ENCODE results near the gene PKDCC. TPM values are rescaled to one million over a fixed set of nuclear protein-coding genes. Genes with fewer than 3 reads are reported as not detected.

The PKDCC gene
- total and polyA plus RNA-seq, 10 of the 15 experiments (the other 5 are each of a cell fraction or from before 2014, with no cell fraction given), result 0.13 to 10.2 (median 2.3) TPM

DNA sequence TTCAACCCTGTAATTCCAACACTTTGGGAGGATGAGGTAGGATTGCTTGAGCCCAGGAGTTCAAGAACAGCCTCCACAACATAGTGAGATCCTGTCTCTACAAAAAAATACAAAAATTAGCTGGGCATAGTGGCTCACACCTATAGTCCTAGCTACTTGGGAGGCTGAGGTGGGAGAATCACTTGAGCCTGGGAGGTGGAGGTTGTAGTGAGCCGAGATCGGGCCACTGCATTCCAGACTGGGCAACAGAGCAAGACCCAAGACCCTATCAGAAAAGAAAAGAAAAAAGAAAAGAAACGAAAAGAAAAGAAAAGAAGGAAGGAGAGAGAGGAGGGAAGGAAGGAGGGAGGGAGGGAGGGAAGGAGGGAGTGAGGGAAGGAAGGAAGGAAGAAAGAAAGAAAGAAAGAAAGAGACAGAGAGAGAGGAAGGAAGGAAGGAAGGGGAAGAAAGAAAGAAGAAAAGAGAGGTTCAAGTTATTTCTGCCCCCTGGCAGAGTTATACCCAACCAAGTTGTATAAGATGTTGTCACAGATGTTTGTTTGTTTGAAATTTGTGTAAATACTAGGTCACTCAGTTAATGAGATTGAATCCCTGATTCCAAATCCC lies 3.9 kb upstream of the PKDCC start:
- no peaks in the 10 kb centered on the region for H4K20me1 ChIP-seq (ENCODE audit: control insufficient read depth, insufficient read depth)
- H3K27ac ChIP-seq (ENCODE audit: control insufficient read depth, insufficient read depth), result no peak overlapping the region
- intact Hi-C loops (cut with micrococcal nuclease; ENCODE audit: unreplicated experiment), result no loop called here
- FAIRE-seq, result no peak
- H3K4me2 ChIP-seq (ENCODE audit: control insufficient read depth, insufficient read depth), result no peak overlapping the region
- H3K36me3 ChIP-seq (ENCODE audit: control insufficient read depth in 2 of 2, insufficient read depth in 2 of 2, low read length in 1 of 2), result no peaks in the 10 kb centered on the region
- peaks cover 10 to 13% of the 10 kb centered on the region in 2 experiments for H3K27me3 ChIP-seq (replicated peaks in 1 of 2; ENCODE audit: control insufficient read depth in 2 of 2, insufficient read depth in 2 of 2, low read length in 1 of 2)
- H2AFZ ChIP-seq (ENCODE audit: control insufficient read depth, low read depth, low read length), result no peak overlapping the region
- H3K4me1 ChIP-seq (ENCODE audit: control insufficient read depth, insufficient read depth, low read length), result no peaks in the 10 kb centered on the region
- ChIA-PET RAD21 (ENCODE audit: unreplicated experiment) (no interaction called here), POLR2A (no interaction called here), SMC1A (ENCODE audit: uncharacterized antibody, unreplicated experiment) (no interaction called here), CTCF (no interaction called here)
- H3K9me3 ChIP-seq (replicated peaks; ENCODE audit: control insufficient read depth, insufficient read depth, low read length), result no peaks in the 10 kb centered on the region
- no peak for DNase-seq (ENCODE audit: low read depth, low spot score)
- no peak overlapping the region for H3K9ac ChIP-seq (ENCODE audit: control insufficient read depth, insufficient read depth, low read length)
- no TSS peak for BruUV-seq (replicated peaks)
- TF ChIP-seq NR2C2 (IDR thresholded peaks at IDR 0.05; ENCODE audit: borderline replicate concordance, control insufficient read depth, insufficient read length, low read depth), result no peak
- TF ChIP-seq SRF (IDR thresholded peaks at IDR 0.05; ENCODE audit: low read depth in 2 of 2, low read length in 2 of 2), result no peak
- no peak for TF ChIP-seq SIX5 (IDR thresholded peaks at IDR 0.05; ENCODE audit: low read depth, low read length, severe bottlenecking)
- no peak for TF ChIP-seq CEBPB (IDR thresholded peaks at IDR 0.05; ENCODE audit: borderline replicate concordance in 1 of 2, low read depth in 2 of 2, low read length in 2 of 2)
- no peak for TF ChIP-seq NFYA (IDR thresholded peaks at IDR 0.05; ENCODE audit: borderline replicate concordance, low read depth, low read length)
- no peak for TF ChIP-seq EGR1 (IDR thresholded peaks at IDR 0.05; ENCODE audit: borderline replicate concordance in 1 of 2, low read depth in 2 of 2, low read length in 2 of 2)
- TF ChIP-seq NFIC (IDR thresholded peaks at IDR 0.05; ENCODE audit: low read depth, low read length), result no peak
- TF ChIP-seq BHLHE40 (IDR thresholded peaks at IDR 0.05; ENCODE audit: borderline replicate concordance in 1 of 2, low read depth in 2 of 2, low read length in 1 of 2), result no peak
- TF ChIP-seq, protein P1, sequence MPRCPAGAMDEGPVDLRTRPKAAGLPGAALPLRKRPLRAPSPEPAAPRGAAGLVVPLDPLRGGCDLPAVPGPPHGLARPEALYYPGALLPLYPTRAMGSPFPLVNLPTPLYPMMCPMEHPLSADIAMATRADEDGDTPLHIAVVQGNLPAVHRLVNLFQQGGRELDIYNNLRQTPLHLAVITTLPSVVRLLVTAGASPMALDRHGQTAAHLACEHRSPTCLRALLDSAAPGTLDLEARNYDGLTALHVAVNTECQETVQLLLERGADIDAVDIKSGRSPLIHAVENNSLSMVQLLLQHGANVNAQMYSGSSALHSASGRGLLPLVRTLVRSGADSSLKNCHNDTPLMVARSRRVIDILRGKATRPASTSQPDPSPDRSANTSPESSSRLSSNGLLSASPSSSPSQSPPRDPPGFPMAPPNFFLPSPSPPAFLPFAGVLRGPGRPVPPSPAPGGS (IDR thresholded peaks at IDR 0.05; ENCODE audit: borderline replicate concordance, insufficient read depth, low read depth, low read length, poor library complexity, severe bottlenecking), result no peak
- TF ChIP-seq, protein P2, sequence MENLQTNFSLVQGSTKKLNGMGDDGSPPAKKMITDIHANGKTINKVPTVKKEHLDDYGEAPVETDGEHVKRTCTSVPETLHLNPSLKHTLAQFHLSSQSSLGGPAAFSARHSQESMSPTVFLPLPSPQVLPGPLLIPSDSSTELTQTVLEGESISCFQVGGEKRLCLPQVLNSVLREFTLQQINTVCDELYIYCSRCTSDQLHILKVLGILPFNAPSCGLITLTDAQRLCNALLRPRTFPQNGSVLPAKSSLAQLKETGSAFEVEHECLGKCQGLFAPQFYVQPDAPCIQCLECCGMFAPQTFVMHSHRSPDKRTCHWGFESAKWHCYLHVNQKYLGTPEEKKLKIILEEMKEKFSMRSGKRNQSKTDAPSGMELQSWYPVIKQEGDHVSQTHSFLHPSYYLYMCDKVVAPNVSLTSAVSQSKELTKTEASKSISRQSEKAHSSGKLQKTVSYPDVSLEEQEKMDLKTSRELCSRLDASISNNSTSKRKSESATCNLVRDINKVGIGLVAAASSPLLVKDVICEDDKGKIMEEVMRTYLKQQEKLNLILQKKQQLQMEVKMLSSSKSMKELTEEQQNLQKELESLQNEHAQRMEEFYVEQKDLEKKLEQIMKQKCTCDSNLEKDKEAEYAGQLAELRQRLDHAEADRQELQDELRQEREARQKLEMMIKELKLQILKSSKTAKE (IDR thresholded peaks at IDR 0.05; ENCODE audit: low read depth, poor library complexity, severe bottlenecking), result no peak
- TF ChIP-seq, protein P3, sequence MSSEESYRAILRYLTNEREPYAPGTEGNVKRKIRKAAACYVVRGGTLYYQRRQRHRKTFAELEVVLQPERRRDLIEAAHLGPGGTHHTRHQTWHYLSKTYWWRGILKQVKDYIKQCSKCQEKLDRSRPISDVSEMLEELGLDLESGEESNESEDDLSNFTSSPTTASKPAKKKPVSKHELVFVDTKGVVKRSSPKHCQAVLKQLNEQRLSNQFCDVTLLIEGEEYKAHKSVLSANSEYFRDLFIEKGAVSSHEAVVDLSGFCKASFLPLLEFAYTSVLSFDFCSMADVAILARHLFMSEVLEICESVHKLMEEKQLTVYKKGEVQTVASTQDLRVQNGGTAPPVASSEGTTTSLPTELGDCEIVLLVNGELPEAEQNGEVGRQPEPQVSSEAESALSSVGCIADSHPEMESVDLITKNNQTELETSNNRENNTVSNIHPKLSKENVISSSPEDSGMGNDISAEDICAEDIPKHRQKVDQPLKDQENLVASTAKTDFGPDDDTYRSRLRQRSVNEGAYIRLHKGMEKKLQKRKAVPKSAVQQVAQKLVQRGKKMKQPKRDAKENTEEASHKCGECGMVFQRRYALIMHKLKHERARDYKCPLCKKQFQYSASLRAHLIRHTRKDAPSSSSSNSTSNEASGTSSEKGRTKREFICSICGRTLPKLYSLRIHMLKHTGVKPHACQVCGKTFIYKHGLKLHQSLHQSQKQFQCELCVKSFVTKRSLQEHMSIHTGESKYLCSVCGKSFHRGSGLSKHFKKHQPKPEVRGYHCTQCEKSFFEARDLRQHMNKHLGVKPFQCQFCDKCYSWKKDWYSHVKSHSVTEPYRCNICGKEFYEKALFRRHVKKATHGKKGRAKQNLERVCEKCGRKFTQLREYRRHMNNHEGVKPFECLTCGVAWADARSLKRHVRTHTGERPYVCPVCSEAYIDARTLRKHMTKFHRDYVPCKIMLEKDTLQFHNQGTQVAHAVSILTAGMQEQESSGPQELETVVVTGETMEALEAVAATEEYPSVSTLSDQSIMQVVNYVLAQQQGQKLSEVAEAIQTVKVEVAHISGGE (CRISPR knock-in tag; IDR thresholded peaks at IDR 0.05), result no peak
- no peak for TF ChIP-seq ESRRA (IDR thresholded peaks at IDR 0.05; ENCODE audit: low read length)
- no peak for TF ChIP-seq EZH2 (IDR thresholded peaks at IDR 0.05; ENCODE audit: borderline replicate concordance, control insufficient read depth, low read depth, low read length)
- TF ChIP-seq ZNF622 (IDR thresholded peaks at IDR 0.05), result no peak
- TF ChIP-seq NFYB (IDR thresholded peaks at IDR 0.05; ENCODE audit: insufficient read depth, low read depth, low read length), result no peak
- no peak for TF ChIP-seq HDGF (IDR thresholded peaks at IDR 0.05)
- no peak for ATAC-seq
- no peak overlapping the region for H3K4me3 ChIP-seq
- H3K79me2 ChIP-seq (ENCODE audit: control insufficient read depth, insufficient read depth, low read length), result no peaks in the 10 kb centered on the region
- in situ Hi-C loops (cut with MboI), result no loop called here
- 93% methylated on average over 2 of the region's 3 CpGs for WGBS (ENCODE audit: insufficient coverage, insufficient replicate concordance, low lambda C conversion rate, missing lambda C conversion rate)
